GM19193 (cell line): ENCODE measurements around the gene FAM20A.

Experiments
- POLR2A ChIP-seq: IDR thresholded peaks from 4 replicates; pipeline ENCODE4 v1.6.1; 2011; ENCODE audit not compliant: insufficient read depth, insufficient read length; ENCODE audit errors: extremely low read depth

Gene FAM20A

GRCh38 chr17:68580236-68580770 lies 20.9 kb downstream of the FAM20A start:
- no peak for TF ChIP-seq POLR2A

GRCh38 chr17:68579194-68579927 lies 21.8 kb downstream of the FAM20A start:
- TF ChIP-seq POLR2A: no peak

- TF ChIP-seq POLR2A: no peak
These were observed 22.9 kb downstream of the FAM20A start for GRCh38 chr17:68578236-68578635.

GRCh38 chr17:68577497-68577821 lies 23.7 kb downstream of the FAM20A start:
- no peak for TF ChIP-seq POLR2A

- no peak for TF ChIP-seq POLR2A
These were observed 24.2 kb downstream of the FAM20A start for GRCh38 chr17:68576811-68577496.

GRCh38 chr17:68576137-68576536 lies 25.0 kb downstream of the FAM20A start:
- no peak for TF ChIP-seq POLR2A

- TF ChIP-seq POLR2A: no peak
These were observed 27.8 kb downstream of the FAM20A start for GRCh38 chr17:68573338-68573737.

- TF ChIP-seq POLR2A: no peak
These were observed 28.9 kb downstream of the FAM20A start for GRCh38 chr17:68572138-68572842.

GRCh38 chr17:68570526-68570925 lies 30.6 kb downstream of the FAM20A start:
- no peak for TF ChIP-seq POLR2A

GRCh38 chr17:68569346-68569745 lies 31.8 kb downstream of the FAM20A start:
- no peak for TF ChIP-seq POLR2A

- TF ChIP-seq POLR2A: no peak
These were observed 32.6 kb downstream of the FAM20A start for GRCh38 chr17:68568581-68568980.

GRCh38 chr17:68567581-68567980 lies 33.6 kb downstream of the FAM20A start:
- TF ChIP-seq POLR2A: no peak

- TF ChIP-seq POLR2A: no peak
These were observed 34.1 kb downstream of the FAM20A start for GRCh38 chr17:68567035-68567434.

GRCh38 chr17:68566442-68566738 lies 34.8 kb downstream of the FAM20A start:
- no peak for TF ChIP-seq POLR2A

GRCh38 chr17:68565661-68566441 lies 35.3 kb downstream of the FAM20A start:
- no peak for TF ChIP-seq POLR2A
